Naive thymus-derived CD8-positive, alpha-beta T cell (primary cell): ENCODE results near the gene TSPAN16. TPM values are rescaled to one million over a fixed set of nuclear protein-coding genes. Genes with fewer than 3 reads are reported as not detected.
"Not testable (repeated sequence)": the region's sequence is repeated elsewhere in the genome, so short reads cannot be mapped to it uniquely, and the experiment has no call there.

Source experiments
- ATAC-seq, 2 donors: fragments of 150-1000 bp; cut with Tn5 transposase in 1 of 2; sonication (Bioruptor Pico), chemical (Tn5 transposase) in 1 of 2; 1 replicate in 1 of 2; 2 replicates in 1 of 2; pipeline ENCODE4 v1.10.0; 2021; ENCODE audit warnings: mild to moderate bottlenecking in 2 of 2, moderate library complexity in 2 of 2
- POLR2A ChIA-PET: fragments of 350-600 bp; sonication (Branson Sonifier 250); formaldehyde crosslinking; loops from one replicate; lab custom pipeline; 2021; ENCODE audit warnings: antibody characterized with exemption; lab: Charles Lee
- DNase-seq, 10 donors: peaks; one replicate each; pipeline versions ENCODE4 v3.0.0 to v3.0.0-alpha.2; 2020 to 2022
- H3K27ac Mint-ChIP-seq, 10 donors: one replicate each; pipeline ENCODE4 v1.8.0; 2020 to 2022; ENCODE audit warnings: mild to moderate bottlenecking in 10 of 10, mixed read lengths in 10 of 10, moderate library complexity in 4 of 10, inconsistent platforms in 1 of 10
- H3K27me3 Mint-ChIP-seq, 5 donors: one replicate each; pipeline ENCODE4 v1.8.0; 2021 to 2022; ENCODE audit warnings: mixed read lengths in 5 of 5
- H3K36me3 Mint-ChIP-seq, 3 donors: one replicate each; pipeline ENCODE4 v1.8.0; 2020 to 2022; ENCODE audit warnings: mixed read lengths in 3 of 3, mild to moderate bottlenecking in 2 of 3, inconsistent platforms in 1 of 3
- H3K4me1 Mint-ChIP-seq, 4 donors: one replicate each; pipeline ENCODE4 v1.8.0; 2021 to 2022; ENCODE audit warnings: mixed read lengths in 4 of 4
- H3K4me3 Mint-ChIP-seq, 10 donors: one replicate each; pipeline ENCODE4 v1.8.0; 2020 to 2022; ENCODE audit warnings: mild to moderate bottlenecking in 10 of 10, mixed read lengths in 10 of 10, moderate library complexity in 6 of 10, inconsistent platforms in 1 of 10
- H3K9me3 Mint-ChIP-seq, 9 donors: one replicate each; pipeline ENCODE4 v1.8.0; 2020 to 2022; ENCODE audit warnings: mixed read lengths in 9 of 9, mild to moderate bottlenecking in 3 of 9, inconsistent platforms in 1 of 9, moderate library complexity in 1 of 9
- polyA plus RNA-seq, 3 donors: library from polyadenylated mRNA; unstranded; fragments of 300-500 nt; fragmentation: Illumina TruSeq; gene quantifications; one replicate each; pipeline ENCODE4 v1.2.3, GENCODE V29; 2021
- total RNA-seq, 8 experiments: library from RNA in 2 of 8; stranded (reverse) in 2 of 8; gene quantifications; one replicate each; pipeline ENCODE4 v1.2.3 and lab custom pipeline; 2021 to 2026

The TSPAN16 gene
- total and polyA plus RNA-seq, 5 experiments from 2014 or later, result not detected

GRCh38 chr19:11323601-11324078, 27.7 kb downstream of the TSPAN16 start:
- H3K27ac Mint-ChIP-seq, result peak overlapping the region in 6 of 10 donors; percentile 18 to 84 (median 74)
- ATAC-seq (no peak), DNase-seq (no peak)
- H3K9me3 Mint-ChIP-seq, result no peaks in the 10 kb centered on the region
- peak overlapping the region in 7 of 10 donors; percentile 33 to 77 (median 69) for H3K4me3 Mint-ChIP-seq
- H3K4me1 Mint-ChIP-seq, result peaks cover 8 to 45% (median 17%) of the 10 kb centered on the region in 4 donors
- POLR2A ChIA-PET, result interaction anchor here (0.7 to 1.7 kb wide), 3 partner anchors 51 to 183 kb away, joined by 4 to 7 read pairs (median 4); partner anchors contain the start of gene SWSAP1
- peaks cover 0 to 3% (median 0%) of the 10 kb centered on the region in 3 donors for H3K36me3 Mint-ChIP-seq
- H3K27me3 Mint-ChIP-seq, result peaks cover 0 to 22% (median 8%) of the 10 kb centered on the region in 5 donors

- peak overlapping the region in 8 of 10 donors; percentile 33 to 77 (median 62) for H3K4me3 Mint-ChIP-seq
- peaks cover 0 to 22% (median 8%) of the 10 kb centered on the region in 5 donors for H3K27me3 Mint-ChIP-seq
- H3K4me1 Mint-ChIP-seq, result peaks cover 8 to 42% (median 17%) of the 10 kb centered on the region in 4 donors
- peak overlapping the region in 9 of 10 donors; percentile 17 to 84 (median 70) for H3K27ac Mint-ChIP-seq
- peak in 3 of 10 donors; percentile 16 to 32 (median 22) for DNase-seq
- peaks cover 0 to 3% (median 0%) of the 10 kb centered on the region in 3 donors for H3K36me3 Mint-ChIP-seq
- POLR2A ChIA-PET, result interaction anchor here (0.5 to 1.7 kb wide), 5 partner anchors 20 to 184 kb away, joined by 3 to 7 read pairs (median 4); partner anchors contain the start of gene SWSAP1
- no peaks in the 10 kb centered on the region for H3K9me3 Mint-ChIP-seq
- peak; percentile 67 to 73 for ATAC-seq
These were observed 28.2 kb downstream of the TSPAN16 start for GRCh38 chr19:11324079-11324661.

- H3K9me3 Mint-ChIP-seq, result no peaks in the 10 kb centered on the region
- peak overlapping the region in 3 of 10 donors; percentile 56 to 83 (median 70) for H3K27ac Mint-ChIP-seq
- H3K4me3 Mint-ChIP-seq, result peak overlapping the region in 1 of 10 donors; percentile 18
- peaks cover 8 to 42% (median 17%) of the 10 kb centered on the region in 4 donors for H3K4me1 Mint-ChIP-seq
- peaks cover 0 to 3% (median 0%) of the 10 kb centered on the region in 3 donors for H3K36me3 Mint-ChIP-seq
- POLR2A ChIA-PET, result interaction anchor here (0.6 to 1.2 kb wide), 3 partner anchors 19 to 55 kb away, joined by 3 to 7 read pairs (median 3); partner anchors contain the start of gene SWSAP1
- DNase-seq, result no peak
- H3K27me3 Mint-ChIP-seq, result peaks cover 0 to 22% (median 8%) of the 10 kb centered on the region in 5 donors
- no peak for ATAC-seq
These were observed 28.9 kb downstream of the TSPAN16 start for GRCh38 chr19:11324748-11325389.

GRCh38 chr19:11325544-11325943, 29.6 kb downstream of the TSPAN16 start:
- no peaks in the 10 kb centered on the region for H3K9me3 Mint-ChIP-seq
- no peak for ATAC-seq

GRCh38 chr19:11330127-11330526, 34.2 kb downstream of the TSPAN16 start:
- no peaks in the 10 kb centered on the region for H3K27me3 Mint-ChIP-seq
- H3K9me3 Mint-ChIP-seq, result no peaks in the 10 kb centered on the region
- peaks cover 0 to 16% (median 15%) of the 10 kb centered on the region in 3 donors for H3K36me3 Mint-ChIP-seq
- POLR2A ChIA-PET, result no interaction called here
- no peak overlapping the region for H3K4me3 Mint-ChIP-seq
- H3K27ac Mint-ChIP-seq, result no peak overlapping the region
- peaks cover 0 to 3% (median 0%) of the 10 kb centered on the region in 4 donors for H3K4me1 Mint-ChIP-seq
- ATAC-seq (no peak), DNase-seq (no peak)

More at GRCh38 chr19:11325544-11325943, 29.6 kb downstream of the TSPAN16 start:
- H3K4me3 Mint-ChIP-seq, result no peak overlapping the region
- peaks cover 0 to 17% (median 5%) of the 10 kb centered on the region in 5 donors for H3K27me3 Mint-ChIP-seq
- DNase-seq, result no peak
- no peak overlapping the region for H3K27ac Mint-ChIP-seq
- peaks cover 8 to 41% (median 17%) of the 10 kb centered on the region in 4 donors for H3K4me1 Mint-ChIP-seq
- POLR2A ChIA-PET, result no interaction called here
- peaks cover 0 to 4% (median 3%) of the 10 kb centered on the region in 3 donors for H3K36me3 Mint-ChIP-seq

- no peaks in the 10 kb centered on the region for H3K27me3 Mint-ChIP-seq
- POLR2A ChIA-PET, result no interaction called here
- H3K36me3 Mint-ChIP-seq, result peaks cover 4 to 26% (median 19%) of the 10 kb centered on the region in 3 donors
- no peak overlapping the region for H3K27ac Mint-ChIP-seq
- no peaks in the 10 kb centered on the region for H3K4me1 Mint-ChIP-seq
- DNase-seq (no peak), ATAC-seq (no peak)
- H3K9me3 Mint-ChIP-seq, result no peaks in the 10 kb centered on the region
- no peak overlapping the region for H3K4me3 Mint-ChIP-seq
These were observed 35.5 kb downstream of the TSPAN16 start for GRCh38 chr19:11331502-11331901.

GRCh38 chr19:11332822-11333221, 36.9 kb downstream of the TSPAN16 start:
- no peak for ATAC-seq
- H3K4me3 Mint-ChIP-seq, result no peak overlapping the region
- no peaks in the 10 kb centered on the region for H3K9me3 Mint-ChIP-seq
- peaks cover 3 to 11% (median 9%) of the 10 kb centered on the region in 4 donors for H3K4me1 Mint-ChIP-seq
- H3K36me3 Mint-ChIP-seq, result peaks cover 4 to 27% (median 19%) of the 10 kb centered on the region in 3 donors
- no peak overlapping the region for H3K27ac Mint-ChIP-seq
- no peaks in the 10 kb centered on the region for H3K27me3 Mint-ChIP-seq
- no peak for DNase-seq
- POLR2A ChIA-PET, result interaction anchor here (0.6 to 1.0 kb wide), 4 partner anchors 37 to 576 kb away, joined by 3 to 4 read pairs (median 3); no protein-coding TSS in a partner anchor

- ATAC-seq, H3K4me3 Mint-ChIP-seq, DNase-seq, H3K9me3 Mint-ChIP-seq, H3K27me3 Mint-ChIP-seq, POLR2A ChIA-PET: not testable (repeated sequence)
- H3K4me1 Mint-ChIP-seq, result peaks cover 3 to 19% (median 18%) of the 10 kb centered on the region in 4 donors
- H3K36me3 Mint-ChIP-seq, result peaks cover 4 to 27% (median 19%) of the 10 kb centered on the region in 3 donors
- H3K27ac Mint-ChIP-seq, result peak overlapping the region in 1 of 10 donors; percentile 31
These were observed 37.9 kb downstream of the TSPAN16 start for GRCh38 chr19:11333838-11334237.

- DNase-seq (no peak), ATAC-seq (no peak)
- H3K4me1 Mint-ChIP-seq, result peaks cover 5 to 28% (median 24%) of the 10 kb centered on the region in 4 donors
- no peaks in the 10 kb centered on the region for H3K9me3 Mint-ChIP-seq
- H3K4me3 Mint-ChIP-seq, result no peak overlapping the region
- H3K27ac Mint-ChIP-seq, result peak overlapping the region in 1 of 10 donors; percentile 34
- H3K27me3 Mint-ChIP-seq, result no peaks in the 10 kb centered on the region
- H3K36me3 Mint-ChIP-seq, result peaks cover 4 to 27% (median 15%) of the 10 kb centered on the region in 3 donors
- POLR2A ChIA-PET, result no interaction called here
These were observed 39.6 kb downstream of the TSPAN16 start for GRCh38 chr19:11335449-11336146.

- POLR2A ChIA-PET, result interaction anchor here (1.2 kb wide), 1 partner anchor 9 kb away, joined by 6 read pairs; the partner anchor contains the start of genes CCDC159 and TMEM205
These were observed 41.1 kb downstream of the TSPAN16 start for GRCh38 chr19:11337080-11337479.

GRCh38 chr19:11338121-11338520, 42.2 kb downstream of the TSPAN16 start:
- DNase-seq, result no peak
- ATAC-seq, result no peak
- Mint-ChIP-seq H3K27ac (peak overlapping the region in 2 of 10 donors; percentile 49 to 80), H3K9me3 (no peaks in the 10 kb centered on the region), H3K36me3 (peaks cover 4 to 20% (median 20%) of the 10 kb centered on the region in 3 donors), H3K4me1 (peaks cover 5 to 28% (median 24%) of the 10 kb centered on the region in 4 donors), H3K4me3 (peak overlapping the region in 5 of 10 donors; percentile 12 to 87 (median 72)), H3K27me3 (no peaks in the 10 kb centered on the region)
- POLR2A ChIA-PET, result interaction anchor here (0.6 to 1.2 kb wide), 5 partner anchors 8 to 144 kb away, joined by 3 to 6 read pairs (median 4); partner anchors contain the start of genes CCDC159 and TMEM205

More at GRCh38 chr19:11337080-11337479, 41.1 kb downstream of the TSPAN16 start:
- H3K4me1 Mint-ChIP-seq, result peaks cover 5 to 28% (median 24%) of the 10 kb centered on the region in 4 donors
- H3K27ac Mint-ChIP-seq, result peak overlapping the region in 4 of 10 donors; percentile 19 to 68 (median 46)
- H3K36me3 Mint-ChIP-seq, result peaks cover 4 to 24% (median 15%) of the 10 kb centered on the region in 3 donors
- H3K4me3 Mint-ChIP-seq, result peak overlapping the region in 2 of 10 donors; percentile 27 to 42
- no peaks in the 10 kb centered on the region for H3K9me3 Mint-ChIP-seq
- ATAC-seq, result peak in 1 of 2 donors; percentile 34
- H3K27me3 Mint-ChIP-seq, result no peaks in the 10 kb centered on the region
- DNase-seq, result no peak
